Upper lobe of left lung (tissue), 6 donors: Measurements from ENCODE around the gene ZBED4. TPM values are rescaled to one million over a fixed set of nuclear protein-coding genes. Genes with fewer than 3 reads are reported as not detected.

ENCODE experiments used
- ATAC-seq, 2 donors: fragments of 200-7000 bp; cut with Tn5 transposase; one replicate each; pipeline ENCODE4 v1.9.1; 2022; ENCODE audit warnings: mild to moderate bottlenecking in 2 of 2, moderate library complexity in 2 of 2; ENCODE audit not compliant: low FRiP score in 2 of 2
- DNase-seq, 2 donors: peaks; one replicate each; pipeline ENCODE4 v3.0.0-alpha.2; 2019 to 2020
- H3K27ac ChIP-seq, 4 donors: fragments of 200-600 bp; sonication (generic); one replicate each; pipeline ENCODE4 v1.5.1; 2016 to 2019
- H3K27me3 ChIP-seq, 4 donors: fragments of 200-600 bp; sonication (generic); one replicate each; pipeline ENCODE4 v1.5.1; 2017 to 2019
- H3K36me3 ChIP-seq, 4 donors: fragments of 200-600 bp; sonication (generic); one replicate each; pipeline ENCODE4 v1.5.1; 2016 to 2019
- H3K4me1 ChIP-seq, 4 donors: fragments of 200-600 bp; sonication (generic); one replicate each; pipeline ENCODE4 v1.5.1; 2018 to 2019
- H3K4me3 ChIP-seq, 4 donors: fragments of 200-600 bp; sonication (generic); one replicate each; pipeline ENCODE4 v1.5.1; 2017 to 2019; ENCODE audit warnings: mild to moderate bottlenecking in 2 of 4, moderate library complexity in 1 of 4
- H3K9me3 ChIP-seq, 4 donors: fragments of 200-600 bp; sonication (generic); one replicate each; pipeline ENCODE4 v1.5.1; 2018 to 2019
- CTCF ChIP-seq, 6 experiments: fragments of 450-650 bp in 4 of 6; fragments of 200-600 bp in 2 of 6; sonication (generic) in 2 of 6; IDR thresholded peaks; one replicate each; pipeline ENCODE4 v1.5.1; 2016 to 2019; ENCODE audit warnings: antibody characterized with exemption in 6 of 6
- EP300 ChIP-seq, 4 donors: sonication (generic); formaldehyde crosslinking; IDR thresholded peaks; one replicate each; pipeline ENCODE4 v1.5.1; 2017; ENCODE audit warnings: antibody characterized with exemption in 4 of 4, control low read depth in 2 of 4
- POLR2A ChIP-seq, 4 donors: fragments of 450-650 bp; IDR thresholded peaks; one replicate each; pipeline ENCODE4 v1.5.1; 2016 to 2017; ENCODE audit warnings: antibody characterized with exemption in 4 of 4, mild to moderate bottlenecking in 2 of 4
- POLR2AphosphoS5 ChIP-seq, 2 donors: sonication (generic); formaldehyde crosslinking; IDR thresholded peaks; one replicate each; pipeline ENCODE4 v1.5.1; 2017; ENCODE audit warnings: antibody characterized with exemption in 2 of 2
- WGBS, 2 donors: methylation state at CpG; one replicate each; pipeline ENCODE4 v1.1.5; 2017 to 2018; 5-methylcytosine and 5-hydroxymethylcytosine counted together
- total RNA-seq, 6 donors: library from RNA; depleted of rRNA in 4 of 6; stranded (reverse); fragments of >200 nt in 4 of 6; gene quantifications; one replicate each; pipeline versions ENCODE4 v1.1.0 to v1.2.1, GENCODE V29; 2016 to 2021
- donor health status: DM: no; HTN: no; CAD: no; lungs with moderate emphysema.
- donor health status: DM: no; HTN: yes; CAD: no; lungs with severe emphysema.

ZBED4 gene
- total RNA-seq, 6 donors from 2014 or later = 10.8 to 19.9 (median 15.5) TPM

DNA sequence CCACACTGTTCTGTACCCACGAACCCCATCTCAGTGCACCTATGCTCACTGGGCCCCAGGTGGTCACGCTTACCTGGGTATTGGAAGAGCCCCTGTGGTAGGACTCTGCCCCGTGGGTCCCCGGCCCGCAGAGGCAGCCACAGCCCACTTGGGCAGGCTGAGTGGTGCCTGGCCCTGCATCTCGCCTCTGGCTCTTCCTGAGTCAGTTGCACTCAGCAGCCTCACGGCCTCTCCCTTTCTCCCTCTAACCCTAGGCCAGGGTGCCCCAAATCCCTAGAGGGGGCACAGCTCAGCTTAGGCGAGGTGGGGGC, 74.5 kb downstream of the ZBED4 start:
- ATAC-seq (no peak), DNase-seq (no peak)
- TF ChIP-seq EP300 (IDR thresholded peaks at IDR 0.05) (no peak), POLR2A (IDR thresholded peaks at IDR 0.05) (no peak), POLR2AphosphoS5 (IDR thresholded peaks at IDR 0.05) (no peak), CTCF (IDR thresholded peaks at IDR 0.05) (no peak)
- no peaks in the 10 kb centered on the region for H3K9me3 ChIP-seq
- no peak overlapping the region for H3K4me3 ChIP-seq
- WGBS, 2 donors = 91 to 96% methylated on average over 5 to 8 of the region's 8 CpGs
- H3K27me3 ChIP-seq = peaks cover 0 to 6% (median 0%) of the 10 kb centered on the region in 4 donors
- peaks cover 0 to 25% (median 14%) of the 10 kb centered on the region in 4 donors for H3K36me3 ChIP-seq
- H3K27ac ChIP-seq = no peak overlapping the region
- peaks cover 33 to 43% (median 39%) of the 10 kb centered on the region in 4 donors for H3K4me1 ChIP-seq

DNA sequence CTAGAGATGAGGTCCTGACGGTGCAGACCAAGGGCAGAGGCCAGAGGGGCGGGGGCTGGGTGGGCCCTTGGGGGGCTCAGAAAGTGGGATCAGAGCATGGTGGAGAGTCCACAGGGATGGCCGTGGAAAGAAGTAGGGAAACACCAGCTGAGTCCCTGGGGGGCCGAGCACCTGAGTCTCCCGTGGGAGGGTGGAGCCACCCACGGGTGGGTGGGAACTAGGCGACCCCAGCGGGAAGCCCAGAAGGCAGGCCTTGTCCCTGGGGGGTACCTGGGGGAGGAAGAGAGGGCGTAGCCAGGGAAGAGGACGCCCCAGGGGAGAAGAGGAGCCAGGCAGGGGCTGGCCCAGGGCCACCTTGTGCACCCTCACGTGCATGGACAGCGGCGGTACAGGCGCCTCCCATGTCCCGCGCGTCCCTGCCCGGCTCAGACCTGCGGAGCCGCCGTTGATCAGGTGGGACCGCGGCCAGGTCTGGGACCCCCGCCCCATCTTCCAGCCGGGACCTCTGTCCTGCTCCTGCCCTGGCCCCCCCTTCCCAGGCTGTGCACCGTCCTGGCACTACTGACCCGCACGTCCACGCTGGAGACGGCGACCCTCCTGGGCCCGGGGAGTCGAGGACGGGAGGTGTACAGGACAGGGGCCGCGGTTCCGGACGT, 75.0 kb downstream of the ZBED4 start:
- DNase-seq (peak in 1 of 2 donors; percentile 83), ATAC-seq (no peak)
- H3K36me3 ChIP-seq = peaks cover 0 to 21% (median 12%) of the 10 kb centered on the region in 4 donors
- TF ChIP-seq POLR2AphosphoS5 (IDR thresholded peaks at IDR 0.05) (no peak), CTCF (IDR thresholded peaks at IDR 0.05) (no peak), EP300 (IDR thresholded peaks at IDR 0.05) (no peak), POLR2A (IDR thresholded peaks at IDR 0.05) (no peak)
- peaks cover 38 to 48% (median 45%) of the 10 kb centered on the region in 4 donors for H3K4me1 ChIP-seq
- peaks cover 0 to 6% (median 0%) of the 10 kb centered on the region in 4 donors for H3K27me3 ChIP-seq
- H3K9me3 ChIP-seq = no peaks in the 10 kb centered on the region
- peak overlapping the region in 1 of 4 donors; percentile 14 for H3K4me3 ChIP-seq
- WGBS, 2 donors = 58 to 70% methylated on average over 13 to 25 of the region's 38 CpGs
- no peak overlapping the region for H3K27ac ChIP-seq

DNA sequence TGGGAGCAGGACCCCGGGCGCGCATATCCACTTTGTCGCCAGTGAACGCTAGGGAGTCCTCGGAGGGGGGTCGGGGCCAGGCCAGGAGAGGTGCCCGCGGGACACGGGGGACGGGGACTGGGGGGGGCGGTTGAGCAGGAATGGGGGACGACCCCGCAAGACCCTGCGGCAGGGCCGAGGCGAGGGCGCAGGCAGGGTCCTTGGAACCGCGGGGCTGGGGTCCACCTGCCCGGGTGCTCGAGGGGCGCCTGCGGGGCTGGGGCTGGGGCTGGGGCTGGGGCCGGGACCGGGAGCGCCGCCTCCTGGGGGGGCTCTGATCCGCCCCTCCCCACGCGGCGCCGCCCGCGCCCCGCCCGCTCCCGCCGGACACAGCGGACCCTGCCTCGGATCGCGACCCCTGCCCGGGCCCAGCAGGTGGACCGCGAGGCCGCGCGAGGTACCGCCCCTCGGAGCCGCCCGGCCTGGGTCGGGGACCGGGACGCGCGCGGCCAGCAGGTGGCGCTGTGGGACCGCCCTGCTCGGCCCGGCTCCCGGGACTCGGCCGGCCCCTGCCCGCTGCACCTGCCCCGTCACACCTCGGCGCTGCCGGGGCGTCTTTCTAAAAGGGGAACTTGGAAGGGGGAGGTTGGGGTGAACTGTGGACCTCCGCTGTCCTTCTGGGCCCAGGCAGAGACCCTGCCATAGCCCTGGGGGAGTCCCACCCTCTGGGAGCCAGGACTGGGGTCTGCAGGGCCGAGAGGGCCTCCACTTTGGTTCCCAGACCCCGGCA, 75.8 kb downstream of the ZBED4 start:
- ATAC-seq (peak; percentile 71 to 81), DNase-seq (peak; percentile 76 to 96)
- no peak overlapping the region for H3K27ac ChIP-seq
- peaks cover 45 to 55% (median 52%) of the 10 kb centered on the region in 4 donors for H3K4me1 ChIP-seq
- no peaks in the 10 kb centered on the region for H3K9me3 ChIP-seq
- H3K27me3 ChIP-seq = peaks cover 0 to 6% (median 0%) of the 10 kb centered on the region in 4 donors
- 0 to 21% methylated on average over 1 to 3 of the region's 75 CpGs for WGBS, 2 donors
- H3K36me3 ChIP-seq = peaks cover 0 to 16% (median 8%) of the 10 kb centered on the region in 4 donors
- peak overlapping the region in 2 of 4 donors; percentile 6 to 14 for H3K4me3 ChIP-seq
- TF ChIP-seq EP300 (IDR thresholded peaks at IDR 0.05) (no peak), POLR2A (IDR thresholded peaks at IDR 0.05) (peak in 1 of 4 donors; percentile 22), CTCF (IDR thresholded peaks at IDR 0.05) (peak; percentile 97 to 99 (median 99)), POLR2AphosphoS5 (IDR thresholded peaks at IDR 0.05) (no peak)

- H3K9me3 ChIP-seq = no peaks in the 10 kb centered on the region
- peaks cover 52 to 62% (median 59%) of the 10 kb centered on the region in 4 donors for H3K4me1 ChIP-seq
- peak in 1 of 2 donors; percentile 82 for DNase-seq
- no peak for TF ChIP-seq POLR2AphosphoS5 (IDR thresholded peaks at IDR 0.05)
- TF ChIP-seq EP300 (IDR thresholded peaks at IDR 0.05) = no peak
- TF ChIP-seq CTCF (IDR thresholded peaks at IDR 0.05) = no peak
- no peak for TF ChIP-seq POLR2A (IDR thresholded peaks at IDR 0.05)
- H3K4me3 ChIP-seq = no peak overlapping the region
- peaks cover 0 to 6% (median 0%) of the 10 kb centered on the region in 4 donors for H3K27me3 ChIP-seq
- ATAC-seq = no peak
- peak overlapping the region; percentile 17 to 97 (median 72) for H3K27ac ChIP-seq
- peaks cover 0 to 11% (median 7%) of the 10 kb centered on the region in 4 donors for H3K36me3 ChIP-seq
- WGBS, 2 donors = 83 to 92% methylated on average over 2 to 14 of the region's 21 CpGs
Measured at GRCh38 chr22:49929994-49930575, 76.4 kb downstream of the ZBED4 start.
